NCI-H1436 treated with DMSO at 0.1 percent for 48 hours (cell line): ENCODE results near the gene CDH4.

Source experiments
- DNase-seq: peaks from one replicate; lab custom pipeline; 2025; lab: John Stamatoyannopoulos, UW

CDH4 gene

DNA sequence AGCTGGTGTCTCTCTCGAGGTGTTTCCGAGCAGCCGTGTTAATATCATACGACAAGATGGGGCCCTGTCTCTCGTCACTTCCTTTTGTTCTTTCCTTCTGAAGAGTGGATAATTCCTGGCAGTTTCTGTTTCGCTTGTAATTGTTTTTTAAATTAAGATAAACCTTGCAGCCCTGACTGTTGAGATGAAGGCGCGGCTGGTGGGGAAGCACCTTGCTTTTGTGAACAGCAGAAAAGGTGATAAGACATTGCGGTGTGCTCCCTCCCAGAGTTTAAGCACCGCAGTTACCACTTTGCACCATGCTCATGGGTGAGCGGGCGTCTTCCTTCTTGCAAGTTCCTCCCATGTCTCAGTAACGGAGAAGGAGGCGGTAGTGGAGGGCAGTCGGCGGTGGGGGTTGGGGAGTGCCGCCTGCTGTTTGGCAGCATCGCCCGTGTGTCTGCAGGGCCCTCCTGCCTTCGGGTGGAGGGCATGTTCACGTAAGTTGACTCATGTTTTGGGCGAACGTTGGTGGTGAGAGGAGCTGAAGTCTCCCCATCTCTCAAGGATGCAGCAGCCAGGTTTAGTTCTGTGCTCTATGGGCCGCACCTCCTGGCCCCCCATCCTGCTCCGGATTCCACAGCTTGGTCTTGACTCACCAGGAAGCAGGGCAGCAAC lies 467.8 kb downstream of the CDH4 start:
- DNase-seq = no peak

- no peak for DNase-seq
Measured at GRCh38 chr20:61720348-61720696, 468.3 kb downstream of the CDH4 start.

DNA sequence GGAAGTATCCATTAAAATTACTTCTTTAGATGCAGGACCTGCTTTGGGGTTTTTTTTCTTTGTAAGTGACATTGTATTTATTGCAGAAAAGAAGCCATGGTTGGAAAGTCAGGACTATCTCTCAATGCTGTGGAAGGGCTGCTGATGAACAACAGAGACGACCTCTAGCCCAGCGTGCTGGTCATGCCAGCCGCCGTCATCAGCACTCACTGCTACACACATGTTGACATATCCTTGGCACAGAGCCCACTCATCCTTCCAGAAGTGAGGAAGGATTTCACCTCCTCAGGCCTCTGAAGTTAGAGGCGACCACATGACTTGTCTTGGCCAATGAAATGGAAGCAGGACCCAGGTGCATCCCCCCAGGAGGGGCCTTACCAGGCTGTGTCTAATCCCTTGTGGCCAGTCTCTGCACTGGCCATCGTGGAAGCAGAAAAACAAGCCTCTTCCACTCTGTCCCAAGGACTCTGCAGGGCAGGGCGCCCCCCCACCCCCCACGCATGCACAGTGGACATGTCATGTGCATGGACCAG lies 470.2 kb downstream of the CDH4 start:
- DNase-seq = no peak

DNA sequence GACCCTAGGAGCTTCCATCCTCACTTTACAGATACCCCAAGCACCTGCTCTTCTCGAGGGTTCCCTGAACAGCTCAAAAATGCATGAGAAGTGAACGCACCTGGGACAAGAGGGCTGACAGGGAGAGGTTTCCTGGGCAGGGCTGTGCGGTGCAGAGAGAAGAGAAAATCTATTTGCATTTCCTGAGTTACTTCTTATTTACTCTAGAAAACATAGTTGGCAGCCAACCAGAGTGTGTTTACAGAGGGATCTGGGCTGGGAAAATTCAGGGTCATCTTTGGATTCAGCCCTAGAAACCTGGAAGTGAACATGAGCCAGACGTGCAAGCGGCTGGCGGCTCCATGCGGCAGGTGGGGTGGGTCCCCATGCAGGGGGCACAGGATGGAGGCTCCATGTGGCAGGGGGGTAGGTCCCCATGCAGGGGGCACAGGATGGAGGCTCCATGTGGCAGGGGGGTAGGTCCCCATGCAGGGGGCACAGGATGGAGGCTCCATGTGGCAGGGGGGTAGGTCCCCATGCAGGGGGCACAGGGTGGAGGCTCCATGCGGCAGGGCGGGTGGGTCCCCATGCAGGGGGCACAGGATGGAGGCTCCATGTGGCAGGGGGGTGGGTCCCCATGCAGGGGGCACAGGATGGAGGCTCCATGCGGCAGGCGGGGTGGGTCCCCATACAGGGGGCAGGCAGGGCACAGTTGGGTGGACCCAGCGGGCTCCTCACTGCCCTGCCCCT lies 471.6 kb downstream of the CDH4 start:
- no peak for DNase-seq

- no peak for DNase-seq
Measured at GRCh38 chr20:61724376-61724775, 472.3 kb downstream of the CDH4 start.

DNA sequence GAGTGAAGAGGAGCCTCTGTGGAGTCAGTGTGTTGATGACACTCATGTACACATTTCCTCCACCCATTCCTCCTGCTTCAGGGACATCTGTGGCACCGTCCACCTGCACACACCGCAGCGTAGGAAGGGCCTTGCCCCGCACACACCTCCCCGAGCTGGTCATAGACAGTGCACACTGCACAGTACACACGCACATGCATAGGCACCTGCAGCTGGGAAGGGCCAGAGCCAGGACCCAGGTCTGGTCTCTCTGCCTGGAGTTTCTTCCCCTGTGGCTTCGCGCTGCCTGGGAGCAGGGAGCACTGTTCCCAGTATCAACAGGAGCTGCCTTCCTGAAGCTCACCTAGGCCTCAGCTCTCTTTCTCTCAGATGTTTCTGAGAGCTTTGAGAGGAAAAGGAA lies 473.1 kb downstream of the CDH4 start:
- no peak for DNase-seq

- DNase-seq = no peak
Measured at GRCh38 chr20:61725966-61726365, 473.9 kb downstream of the CDH4 start.

- no peak for DNase-seq
Measured at GRCh38 chr20:61726979-61727378, 474.9 kb downstream of the CDH4 start.

GRCh38 chr20:61727761-61728160 lies 475.7 kb downstream of the CDH4 start:
- DNase-seq = no peak

- no peak for DNase-seq
Measured at GRCh38 chr20:61728326-61728725, 476.3 kb downstream of the CDH4 start.

GRCh38 chr20:61728786-61729770 lies 477.0 kb downstream of the CDH4 start:
- no peak for DNase-seq

DNA sequence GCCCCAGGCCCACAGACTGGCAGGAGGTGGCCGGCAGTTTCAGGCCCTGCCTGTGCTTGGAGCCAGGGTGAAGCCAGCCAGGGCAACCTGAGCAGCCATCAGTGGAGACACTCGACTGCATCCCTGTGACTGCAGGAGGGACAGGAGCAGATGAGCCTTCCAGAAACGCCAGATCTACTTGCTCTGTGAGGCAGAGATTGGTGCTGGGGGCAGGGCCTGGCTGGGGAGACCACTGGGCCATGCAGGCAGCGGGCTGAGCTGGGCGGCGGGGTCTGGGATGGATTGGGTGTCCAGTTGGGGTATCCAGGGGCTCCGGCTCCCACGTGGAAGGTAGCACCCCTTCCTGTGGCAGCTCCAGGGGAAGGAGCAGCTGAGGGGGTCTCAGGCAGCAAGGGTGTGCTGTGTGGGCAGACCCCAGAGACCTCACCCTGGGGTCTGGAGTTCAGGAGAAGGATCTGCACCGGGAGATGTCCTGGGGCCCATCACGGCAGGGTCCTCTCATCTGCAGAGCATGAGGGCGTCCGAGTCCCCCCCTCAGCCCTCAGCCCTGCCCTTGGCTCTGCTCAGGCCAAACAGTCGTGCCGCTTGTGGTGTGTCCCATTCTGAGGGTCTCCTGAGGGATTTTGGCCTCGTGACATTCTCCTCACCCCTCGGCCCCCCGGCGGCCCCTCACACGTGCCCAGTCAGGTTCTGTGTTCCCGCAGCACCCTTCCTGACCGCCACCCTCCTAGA lies 478.7 kb downstream of the CDH4 start:
- no peak for DNase-seq

DNA sequence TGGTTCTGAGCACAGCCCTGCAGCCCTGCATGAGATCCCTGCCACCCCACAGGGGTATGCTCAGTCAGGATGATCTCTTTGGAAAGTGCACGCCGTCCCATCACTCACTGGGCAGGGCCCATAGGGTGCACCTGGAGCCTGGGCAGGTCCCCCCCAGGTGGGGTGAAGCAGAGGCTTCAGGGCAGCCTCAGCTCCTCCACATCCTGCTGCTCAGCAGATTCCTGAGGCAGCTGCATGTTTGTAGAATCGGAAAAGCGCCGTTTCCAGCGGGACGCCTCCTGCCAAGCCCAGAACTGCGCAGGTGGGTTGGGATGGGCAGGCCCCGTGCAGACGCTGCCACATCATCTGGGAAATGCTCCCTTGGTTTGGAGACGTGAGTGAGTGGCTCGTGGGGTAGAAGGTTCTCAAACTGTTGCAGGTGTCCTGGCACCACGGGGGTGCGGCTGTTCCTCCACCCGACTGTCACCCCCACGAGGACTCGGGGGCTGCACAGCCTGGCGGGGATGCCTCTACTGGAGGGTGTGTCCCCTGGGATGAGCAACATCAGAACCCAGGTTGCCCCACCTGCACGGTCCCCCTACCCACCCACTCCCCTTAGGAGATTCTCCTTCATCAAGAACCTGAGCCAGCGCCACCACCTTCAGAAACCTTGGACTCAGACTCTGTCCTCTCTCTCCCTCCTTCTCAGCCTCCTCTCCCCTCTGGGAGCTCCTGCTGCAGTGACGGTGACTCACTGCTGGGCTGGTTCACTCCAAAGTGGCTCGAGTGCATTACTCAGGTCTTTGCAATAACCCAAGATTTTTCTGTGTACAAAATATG lies 479.5 kb downstream of the CDH4 start:
- no peak for DNase-seq

- no peak for DNase-seq
Measured at GRCh38 chr20:61732511-61733210, 480.6 kb downstream of the CDH4 start.

GRCh38 chr20:61733216-61733615 lies 481.2 kb downstream of the CDH4 start:
- DNase-seq = no peak

GRCh38 chr20:61733891-61734732 lies 482.1 kb downstream of the CDH4 start:
- no peak for DNase-seq

DNA sequence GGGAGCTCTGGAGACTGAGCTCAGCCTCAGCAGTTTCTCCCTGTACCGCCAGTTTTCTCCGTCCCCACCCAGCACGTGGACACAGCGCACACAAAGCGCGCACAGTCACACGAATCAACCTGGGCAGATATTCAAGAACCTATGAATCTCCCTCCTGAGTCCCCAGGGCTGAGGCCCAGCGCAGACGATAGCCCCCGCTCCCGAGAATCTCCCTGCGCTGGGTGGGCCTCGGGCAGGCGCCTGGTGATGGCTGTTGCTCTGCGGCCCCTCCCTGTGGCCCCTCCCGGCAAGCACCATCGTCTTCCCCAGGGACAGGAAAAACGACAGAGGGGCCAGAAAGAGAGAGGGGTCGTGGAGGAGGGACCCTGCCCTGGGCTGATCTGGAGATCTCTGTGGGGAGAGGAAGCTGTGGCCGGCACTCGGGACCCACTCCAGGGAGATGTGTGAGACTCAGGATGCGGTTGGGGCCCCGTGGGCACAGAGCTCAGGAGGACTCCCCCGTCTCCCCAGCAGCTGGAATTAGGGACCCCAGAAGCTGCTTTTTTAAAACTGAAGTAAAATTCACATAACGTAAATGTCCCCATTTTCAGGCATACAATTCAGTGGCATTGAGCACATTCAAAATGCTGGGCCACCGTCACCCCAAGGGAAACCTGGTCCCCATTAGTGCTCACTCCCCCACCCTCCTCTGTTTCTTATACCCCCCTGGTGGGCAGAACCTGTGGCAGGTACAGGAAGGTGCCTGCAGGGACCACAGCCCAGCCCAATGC lies 482.9 kb downstream of the CDH4 start:
- DNase-seq = no peak

DNA sequence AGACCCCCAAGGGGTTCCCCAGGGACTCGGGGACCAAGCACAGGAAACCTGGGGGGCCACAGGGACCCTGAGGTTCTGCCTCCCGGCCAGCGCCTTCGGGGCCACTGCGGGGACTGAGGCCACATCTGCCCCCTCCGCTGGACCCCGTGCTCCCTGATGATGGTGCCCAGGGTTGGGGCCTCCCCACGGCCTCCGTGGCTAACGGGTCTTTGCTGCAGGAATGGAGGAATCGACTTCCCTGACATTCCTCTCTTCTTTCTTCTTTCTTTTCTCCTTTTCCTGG lies 483.4 kb downstream of the CDH4 start:
- DNase-seq = no peak
